Upper lobe of left lung (tissue), 6 donors: ENCODE data around the gene KRT4. TPM values are rescaled to one million over a fixed set of nuclear protein-coding genes. Genes with fewer than 3 reads are reported as not detected.

Source experiments
- ATAC-seq, 2 donors: fragments of 200-7000 bp; cut with Tn5 transposase; one replicate each; pipeline ENCODE4 v1.9.1; 2022; ENCODE audit warnings: mild to moderate bottlenecking in 2 of 2, moderate library complexity in 2 of 2; ENCODE audit not compliant: low FRiP score in 2 of 2
- DNase-seq, 2 donors: peaks; one replicate each; pipeline ENCODE4 v3.0.0-alpha.2; 2019 to 2020
- H3K27ac ChIP-seq, 4 donors: fragments of 200-600 bp; sonication (generic); one replicate each; pipeline ENCODE4 v1.5.1; 2016 to 2019
- H3K27me3 ChIP-seq, 4 donors: fragments of 200-600 bp; sonication (generic); one replicate each; pipeline ENCODE4 v1.5.1; 2017 to 2019
- H3K36me3 ChIP-seq, 4 donors: fragments of 200-600 bp; sonication (generic); one replicate each; pipeline ENCODE4 v1.5.1; 2016 to 2019
- H3K4me1 ChIP-seq, 4 donors: fragments of 200-600 bp; sonication (generic); one replicate each; pipeline ENCODE4 v1.5.1; 2018 to 2019
- H3K4me3 ChIP-seq, 4 donors: fragments of 200-600 bp; sonication (generic); one replicate each; pipeline ENCODE4 v1.5.1; 2017 to 2019; ENCODE audit warnings: mild to moderate bottlenecking in 2 of 4, moderate library complexity in 1 of 4
- H3K9me3 ChIP-seq, 4 donors: fragments of 200-600 bp; sonication (generic); one replicate each; pipeline ENCODE4 v1.5.1; 2018 to 2019
- EP300 ChIP-seq, 4 donors: sonication (generic); formaldehyde crosslinking; IDR thresholded peaks; one replicate each; pipeline ENCODE4 v1.5.1; 2017; ENCODE audit warnings: antibody characterized with exemption in 4 of 4, control low read depth in 2 of 4
- POLR2A ChIP-seq, 4 donors: fragments of 450-650 bp; IDR thresholded peaks; one replicate each; pipeline ENCODE4 v1.5.1; 2016 to 2017; ENCODE audit warnings: antibody characterized with exemption in 4 of 4, mild to moderate bottlenecking in 2 of 4
- POLR2AphosphoS5 ChIP-seq, 2 donors: sonication (generic); formaldehyde crosslinking; IDR thresholded peaks; one replicate each; pipeline ENCODE4 v1.5.1; 2017; ENCODE audit warnings: antibody characterized with exemption in 2 of 2
- WGBS, 2 donors: methylation state at CpG; one replicate each; pipeline ENCODE4 v1.1.5; 2017 to 2018; 5-methylcytosine and 5-hydroxymethylcytosine counted together
- total RNA-seq, 6 donors: library from RNA; depleted of rRNA in 4 of 6; stranded (reverse); fragments of >200 nt in 4 of 6; gene quantifications; one replicate each; pipeline versions ENCODE4 v1.1.0 to v1.2.1, GENCODE V29; 2016 to 2021
- TF ChIP-seq, protein P1 (sequence below), 6 experiments: fragments of 450-650 bp in 4 of 6; fragments of 200-600 bp in 2 of 6; sonication (generic) in 2 of 6; IDR thresholded peaks; one replicate each; pipeline ENCODE4 v1.5.1; 2016 to 2019; ENCODE audit warnings: antibody characterized with exemption in 6 of 6
- donor health status: DM: no; HTN: no; CAD: no; lungs with moderate emphysema.
- donor health status: DM: no; HTN: yes; CAD: no; lungs with severe emphysema.

KRT4 gene
- total RNA-seq, 6 donors from 2014 or later: 2.1 to 36.1 (median 15.1) TPM

GRCh38 chr12:52813203-52813819 lies 605 bp downstream of the KRT4 start:
- no peak for DNase-seq
- Histone ChIP-seq H3K36me3 (no peaks in the 10 kb centered on the region), H3K4me3 (peak overlapping the region in 1 of 4 donors; percentile 16), H3K4me1 (peaks cover 3 to 25% (median 18%) of the 10 kb centered on the region in 4 donors), H3K9me3 (no peaks in the 10 kb centered on the region), H3K27ac (no peak overlapping the region), H3K27me3 (peaks cover 0 to 5% (median 0%) of the 10 kb centered on the region in 4 donors)
- TF ChIP-seq, protein P1, sequence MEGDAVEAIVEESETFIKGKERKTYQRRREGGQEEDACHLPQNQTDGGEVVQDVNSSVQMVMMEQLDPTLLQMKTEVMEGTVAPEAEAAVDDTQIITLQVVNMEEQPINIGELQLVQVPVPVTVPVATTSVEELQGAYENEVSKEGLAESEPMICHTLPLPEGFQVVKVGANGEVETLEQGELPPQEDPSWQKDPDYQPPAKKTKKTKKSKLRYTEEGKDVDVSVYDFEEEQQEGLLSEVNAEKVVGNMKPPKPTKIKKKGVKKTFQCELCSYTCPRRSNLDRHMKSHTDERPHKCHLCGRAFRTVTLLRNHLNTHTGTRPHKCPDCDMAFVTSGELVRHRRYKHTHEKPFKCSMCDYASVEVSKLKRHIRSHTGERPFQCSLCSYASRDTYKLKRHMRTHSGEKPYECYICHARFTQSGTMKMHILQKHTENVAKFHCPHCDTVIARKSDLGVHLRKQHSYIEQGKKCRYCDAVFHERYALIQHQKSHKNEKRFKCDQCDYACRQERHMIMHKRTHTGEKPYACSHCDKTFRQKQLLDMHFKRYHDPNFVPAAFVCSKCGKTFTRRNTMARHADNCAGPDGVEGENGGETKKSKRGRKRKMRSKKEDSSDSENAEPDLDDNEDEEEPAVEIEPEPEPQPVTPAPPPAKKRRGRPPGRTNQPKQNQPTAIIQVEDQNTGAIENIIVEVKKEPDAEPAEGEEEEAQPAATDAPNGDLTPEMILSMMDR (IDR thresholded peaks at IDR 0.05): no peak
- no peak for TF ChIP-seq POLR2A (IDR thresholded peaks at IDR 0.05)
- TF ChIP-seq POLR2AphosphoS5 (IDR thresholded peaks at IDR 0.05): no peak
- TF ChIP-seq EP300 (IDR thresholded peaks at IDR 0.05): no peak
- no peak for ATAC-seq
- WGBS, 2 donors: 74 to 76% methylated on average over 8 to 10 of the region's 10 CpGs

DNA sequence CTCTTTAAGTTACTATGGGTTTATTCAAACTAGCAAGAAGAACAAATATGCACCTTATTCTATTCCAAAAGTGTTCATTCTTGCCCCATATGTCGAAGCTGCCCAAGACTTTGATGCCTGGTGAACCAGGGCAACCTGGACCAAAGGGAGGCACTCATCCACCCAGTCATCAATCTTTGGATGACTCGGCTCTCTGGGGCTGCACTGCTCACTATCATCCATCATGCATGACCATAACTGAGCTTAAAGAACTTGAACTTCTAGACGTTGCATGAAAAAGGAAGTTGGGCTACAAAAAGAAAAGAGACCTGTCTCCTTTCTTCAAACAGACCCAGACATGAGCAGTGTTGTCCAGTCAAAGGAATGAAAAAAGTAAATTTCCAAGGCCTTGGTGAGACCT lies 1.2 kb downstream of the KRT4 start:
- DNase-seq: no peak
- WGBS, 2 donors: 42 to 48% methylated on average over 3 of the region's 3 CpGs

GRCh38 chr12:52812073-52812400 lies 1.9 kb downstream of the KRT4 start:
- no peak for ATAC-seq
- peaks cover 0 to 5% (median 0%) of the 10 kb centered on the region in 4 donors for H3K27me3 ChIP-seq

More for the DNA sequence above, 1.2 kb downstream of the KRT4 start:
- TF ChIP-seq EP300 (IDR thresholded peaks at IDR 0.05) (no peak), POLR2A (IDR thresholded peaks at IDR 0.05) (no peak), POLR2AphosphoS5 (IDR thresholded peaks at IDR 0.05) (no peak)
- TF ChIP-seq, protein P1 (IDR thresholded peaks at IDR 0.05): no peak
- no peak overlapping the region for H3K27ac ChIP-seq
- no peaks in the 10 kb centered on the region for H3K9me3 ChIP-seq
- no peaks in the 10 kb centered on the region for H3K36me3 ChIP-seq
- peak overlapping the region in 1 of 4 donors; percentile 16 for H3K4me3 ChIP-seq
- H3K4me1 ChIP-seq: peaks cover 3 to 25% (median 18%) of the 10 kb centered on the region in 4 donors
- H3K27me3 ChIP-seq: peaks cover 0 to 5% (median 0%) of the 10 kb centered on the region in 4 donors
- ATAC-seq: no peak

DNA sequence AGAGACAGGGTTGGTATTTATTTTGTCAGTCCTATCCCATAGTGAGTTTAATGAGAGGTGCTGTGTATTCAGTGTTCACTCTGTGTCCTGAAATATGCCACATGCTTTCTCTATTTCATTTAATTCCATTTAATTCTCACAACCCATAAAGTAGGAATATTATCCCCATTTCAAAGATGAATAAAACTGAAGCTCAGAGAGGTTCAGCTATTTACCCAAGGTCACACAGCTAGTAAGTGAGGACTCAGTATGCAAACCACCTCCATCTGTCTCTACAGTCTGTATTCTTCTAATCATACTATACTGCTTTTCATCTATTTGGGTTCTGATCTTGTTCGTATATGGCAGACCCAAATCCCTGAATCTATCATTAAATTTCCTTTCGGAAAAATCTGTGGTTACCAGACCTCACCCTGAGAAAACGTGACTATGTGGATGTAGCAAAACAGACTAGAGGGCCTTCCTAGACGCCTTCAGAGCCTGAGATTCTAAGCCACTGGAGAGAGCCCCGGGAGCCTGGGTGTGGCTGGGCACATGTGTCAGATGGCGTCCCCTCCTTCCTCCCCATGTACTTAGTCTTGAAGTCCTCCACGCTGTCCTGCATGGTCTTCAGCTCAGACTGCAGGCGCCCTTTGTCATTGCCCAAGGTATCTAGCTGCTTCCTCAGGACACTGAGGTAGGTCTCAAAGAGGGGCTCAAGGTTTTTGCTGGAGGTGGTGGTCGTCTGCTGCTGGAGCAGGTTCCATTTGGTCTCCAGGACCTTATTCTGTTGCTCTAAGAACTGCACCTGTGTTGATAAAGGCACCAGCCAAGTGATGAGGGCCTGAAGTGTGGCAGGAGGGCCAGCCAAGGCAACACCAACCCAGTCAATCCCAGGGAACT lies 2.5 kb downstream of the KRT4 start:
- no peak overlapping the region for H3K27ac ChIP-seq
- H3K9me3 ChIP-seq: no peaks in the 10 kb centered on the region
- H3K27me3 ChIP-seq: peaks cover 0 to 5% (median 0%) of the 10 kb centered on the region in 4 donors
- H3K4me1 ChIP-seq: peaks cover 3 to 25% (median 18%) of the 10 kb centered on the region in 4 donors
- H3K4me3 ChIP-seq: no peak overlapping the region
- DNase-seq (no peak), ATAC-seq (no peak)
- WGBS, 2 donors: 88 to 92% methylated on average over 7 to 9 of the region's 9 CpGs
- no peaks in the 10 kb centered on the region for H3K36me3 ChIP-seq
- TF ChIP-seq POLR2AphosphoS5 (IDR thresholded peaks at IDR 0.05) (no peak), POLR2A (IDR thresholded peaks at IDR 0.05) (no peak), EP300 (IDR thresholded peaks at IDR 0.05) (no peak)
- TF ChIP-seq, protein P1 (IDR thresholded peaks at IDR 0.05): no peak

More at GRCh38 chr12:52812073-52812400, 1.9 kb downstream of the KRT4 start:
- no peak for DNase-seq
- 50 to 65% methylated on average over 1 to 4 of the region's 4 CpGs for WGBS, 2 donors
- Histone ChIP-seq H3K27ac (no peak overlapping the region), H3K9me3 (no peaks in the 10 kb centered on the region), H3K4me3 (no peak overlapping the region), H3K4me1 (peaks cover 3 to 25% (median 18%) of the 10 kb centered on the region in 4 donors), H3K36me3 (no peaks in the 10 kb centered on the region)
- TF ChIP-seq EP300 (IDR thresholded peaks at IDR 0.05) (no peak), POLR2AphosphoS5 (IDR thresholded peaks at IDR 0.05) (no peak), POLR2A (IDR thresholded peaks at IDR 0.05) (no peak)
- TF ChIP-seq, protein P1 (IDR thresholded peaks at IDR 0.05): no peak
